Fibroblast of lung (primary cell): Measurements from ENCODE around the gene LOXHD1. TPM values are rescaled to one million over a fixed set of nuclear protein-coding genes. Genes with fewer than 3 reads are reported as not detected.

ENCODE experiments used
- DNase-seq, 2 donors: peaks; one replicate each; pipeline versions ENCODE4 v3.0.0 to v3.0.0-alpha.2; 2010; ENCODE audit warnings: low read depth in 2 of 2
- H2AFZ ChIP-seq: 2 replicates; pipeline ENCODE4 v1.5.1; 2012; ENCODE audit warnings: low read length, control low read depth, inconsistent platforms
- H3K27ac ChIP-seq: 2 replicates; pipeline ENCODE4 v1.5.1; 2011; ENCODE audit warnings: low read length, control low read depth; ENCODE audit not compliant: insufficient read depth
- H3K27me3 ChIP-seq: 2 replicates; pipeline ENCODE4 v1.5.1; 2011; ENCODE audit warnings: mild to moderate bottlenecking, low read length; ENCODE audit not compliant: control insufficient read depth, insufficient read depth
- H3K36me3 ChIP-seq: 2 replicates; pipeline ENCODE4 v1.5.1; 2011; ENCODE audit warnings: low read length; ENCODE audit not compliant: control insufficient read depth, insufficient read depth
- H3K4me1 ChIP-seq: 2 replicates; pipeline ENCODE4 v1.5.1; 2011; ENCODE audit warnings: low read length; ENCODE audit not compliant: control insufficient read depth, insufficient read depth; ENCODE audit errors: extremely low read depth
- H3K4me2 ChIP-seq: 2 replicates; pipeline ENCODE4 v1.5.1; 2011; ENCODE audit warnings: low read length, control low read depth; ENCODE audit not compliant: insufficient read depth; ENCODE audit errors: extremely low read depth
- H3K4me3 ChIP-seq, 4 experiments: fragments of 200-600 bp in 1 of 4; sonication (generic) in 1 of 4; replicated peaks in 1 of 4; 2 replicates each; pipeline ENCODE4 v1.5.1; 2011 to 2016; ENCODE audit warnings: low read length in 4 of 4, low read depth in 3 of 4, mild to moderate bottlenecking in 3 of 4, control low read depth in 2 of 4, inconsistent platforms in 1 of 4, mixed read lengths in 1 of 4; ENCODE audit not compliant: insufficient read depth in 1 of 4; ENCODE audit errors: control extremely low read depth in 1 of 4
- H3K79me2 ChIP-seq: 2 replicates; pipeline ENCODE4 v1.5.1; 2012; ENCODE audit warnings: mild to moderate bottlenecking, low read length, inconsistent platforms; ENCODE audit not compliant: control insufficient read depth, insufficient read depth
- H3K9ac ChIP-seq: 2 replicates; pipeline ENCODE4 v1.5.1; 2011; ENCODE audit warnings: mild to moderate bottlenecking, low read length, control low read depth; ENCODE audit not compliant: insufficient read depth
- H3K9me3 ChIP-seq: 2 replicates; pipeline ENCODE4 v1.5.1; 2012; ENCODE audit warnings: low read depth, low read length; ENCODE audit not compliant: control insufficient read depth, insufficient read depth
- H4K20me1 ChIP-seq: 2 replicates; pipeline ENCODE4 v1.5.1; 2011; ENCODE audit warnings: low read length; ENCODE audit not compliant: control insufficient read depth, insufficient read depth; ENCODE audit errors: extremely low read depth
- EZH2 ChIP-seq: IDR thresholded peaks from 2 replicates; pipeline ENCODE4 v1.5.1; 2012; ENCODE audit warnings: low read length, control low read depth, mild to moderate bottlenecking; ENCODE audit errors: missing control alignments
- polyA plus RNA-seq, 2 donors: library from polyadenylated mRNA; depleted of rRNA in 1 of 2; stranded (reverse) in 1 of 2; unstranded in 1 of 2; fragments of >200 nt; gene quantifications; 2 replicates each; pipeline ENCODE4 v1.2.1, GENCODE V29; 2011 to 2012; ENCODE audit warnings: missing spikeins in 1 of 2
- total RNA-seq: library from RNA; depleted of rRNA; stranded (reverse); fragments of >200 nt; gene quantifications from 2 replicates; pipeline ENCODE4 v1.2.1, GENCODE V29; 2014
- TF ChIP-seq, protein P1 (sequence below), 2 donors: IDR thresholded peaks in 1 of 2; conservative IDR thresholded peaks in 1 of 2; 1 replicate in 1 of 2; 2 replicates in 1 of 2; pipeline ENCODE4 v1.5.1; 2011 to 2012; ENCODE audit warnings: low read length in 2 of 2, control low read depth in 1 of 2, inconsistent platforms in 1 of 2, low read depth in 1 of 2, mild to moderate bottlenecking in 1 of 2

Gene LOXHD1
- total and polyA plus RNA-seq, 2 donors (not counting 1 experiment from before 2014, with no cell fraction given), result not detected

DNA sequence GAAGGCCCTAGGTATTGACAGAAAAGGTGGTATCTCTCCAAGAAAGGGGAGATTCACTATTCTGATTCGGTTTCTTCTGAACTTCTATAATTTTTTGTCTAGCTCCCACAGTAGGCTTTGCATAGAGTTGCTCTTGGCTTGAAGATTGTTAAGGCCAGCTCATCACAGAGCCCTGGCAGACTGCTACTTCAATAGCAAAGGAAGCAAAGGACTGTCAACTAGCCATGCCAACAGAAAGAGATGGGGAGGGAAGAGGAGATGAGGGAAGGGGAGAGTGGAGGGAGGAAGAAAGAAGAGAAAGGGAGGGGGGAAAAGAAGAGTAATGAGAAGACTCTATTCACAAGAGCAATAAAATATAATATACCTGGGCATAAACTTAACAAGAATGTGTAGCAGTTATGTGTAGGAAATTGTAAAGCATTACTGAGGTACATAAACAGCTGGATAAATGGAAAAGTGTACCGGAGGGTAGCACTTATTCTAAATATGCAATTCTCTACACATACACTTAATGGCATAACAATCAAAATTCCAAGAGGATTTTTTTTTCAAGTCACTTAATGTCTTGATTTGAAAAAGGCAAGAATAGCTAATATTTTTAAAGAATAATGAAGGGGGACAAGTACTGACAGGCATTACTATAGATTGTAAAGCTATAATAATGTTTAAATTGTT, 102.5 kb downstream of the LOXHD1 start:
- no peak for DNase-seq
- no peaks in the 10 kb centered on the region for H3K9me3 ChIP-seq
- no peaks in the 10 kb centered on the region for H3K36me3 ChIP-seq
- no peak for TF ChIP-seq EZH2
- TF ChIP-seq, protein P1, sequence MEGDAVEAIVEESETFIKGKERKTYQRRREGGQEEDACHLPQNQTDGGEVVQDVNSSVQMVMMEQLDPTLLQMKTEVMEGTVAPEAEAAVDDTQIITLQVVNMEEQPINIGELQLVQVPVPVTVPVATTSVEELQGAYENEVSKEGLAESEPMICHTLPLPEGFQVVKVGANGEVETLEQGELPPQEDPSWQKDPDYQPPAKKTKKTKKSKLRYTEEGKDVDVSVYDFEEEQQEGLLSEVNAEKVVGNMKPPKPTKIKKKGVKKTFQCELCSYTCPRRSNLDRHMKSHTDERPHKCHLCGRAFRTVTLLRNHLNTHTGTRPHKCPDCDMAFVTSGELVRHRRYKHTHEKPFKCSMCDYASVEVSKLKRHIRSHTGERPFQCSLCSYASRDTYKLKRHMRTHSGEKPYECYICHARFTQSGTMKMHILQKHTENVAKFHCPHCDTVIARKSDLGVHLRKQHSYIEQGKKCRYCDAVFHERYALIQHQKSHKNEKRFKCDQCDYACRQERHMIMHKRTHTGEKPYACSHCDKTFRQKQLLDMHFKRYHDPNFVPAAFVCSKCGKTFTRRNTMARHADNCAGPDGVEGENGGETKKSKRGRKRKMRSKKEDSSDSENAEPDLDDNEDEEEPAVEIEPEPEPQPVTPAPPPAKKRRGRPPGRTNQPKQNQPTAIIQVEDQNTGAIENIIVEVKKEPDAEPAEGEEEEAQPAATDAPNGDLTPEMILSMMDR (conservative IDR thresholded peaks at IDR 0.05 in 1 of 2, IDR thresholded peaks at IDR 0.05 in 1 of 2; ENCODE audit: low read depth in 1 of 2, low read length in 2 of 2), result no peak
- no peaks in the 10 kb centered on the region for H3K79me2 ChIP-seq
- no peak overlapping the region for H3K4me2 ChIP-seq
- H2AFZ ChIP-seq, result no peak overlapping the region
- no peaks in the 10 kb centered on the region for H3K27me3 ChIP-seq
- H3K27ac ChIP-seq, result no peak overlapping the region
- no peak overlapping the region for H3K9ac ChIP-seq
- H3K4me1 ChIP-seq, result no peaks in the 10 kb centered on the region
- H4K20me1 ChIP-seq, result no peaks in the 10 kb centered on the region
- no peak overlapping the region for H3K4me3 ChIP-seq

DNA sequence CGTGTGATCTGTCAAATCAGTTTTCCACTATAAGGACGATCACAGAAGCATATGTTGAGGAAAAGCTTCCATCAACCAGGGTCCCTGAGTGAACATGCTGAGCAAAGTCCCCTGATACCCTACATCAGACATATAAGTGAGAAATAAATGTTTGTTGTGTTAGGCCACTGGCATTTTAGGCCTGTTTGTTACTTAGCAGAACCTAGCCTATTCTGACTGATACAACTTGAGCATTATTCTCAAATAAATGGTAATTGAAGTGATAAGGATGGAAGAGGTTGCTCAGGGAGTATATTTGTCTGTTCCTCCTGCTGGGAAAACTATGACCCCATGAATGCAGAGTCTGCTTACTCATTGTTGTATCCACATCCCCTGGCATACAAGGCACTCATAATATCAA, 106.4 kb downstream of the LOXHD1 start:
- Histone ChIP-seq H3K9ac (no peak overlapping the region), H3K4me1 (no peaks in the 10 kb centered on the region), H3K27me3 (no peaks in the 10 kb centered on the region), H3K9me3 (no peaks in the 10 kb centered on the region), H3K4me2 (no peak overlapping the region), H3K4me3 (no peak overlapping the region), H3K79me2 (no peaks in the 10 kb centered on the region), H3K36me3 (no peaks in the 10 kb centered on the region), H4K20me1 (no peaks in the 10 kb centered on the region), H3K27ac (no peak overlapping the region), H2AFZ (no peak overlapping the region)
- TF ChIP-seq, protein P1 (conservative IDR thresholded peaks at IDR 0.05 in 1 of 2, IDR thresholded peaks at IDR 0.05 in 1 of 2; ENCODE audit: low read depth in 1 of 2, low read length in 2 of 2), result no peak
- TF ChIP-seq EZH2, result no peak
- DNase-seq, result no peak

GRCh38 chr18:46547520-46547919, 109.5 kb downstream of the LOXHD1 start:
- no peak for DNase-seq

More at GRCh38 chr18:46547520-46547919, 109.5 kb downstream of the LOXHD1 start:
- H3K36me3 ChIP-seq, result no peaks in the 10 kb centered on the region
- H3K4me1 ChIP-seq, result no peaks in the 10 kb centered on the region
- no peaks in the 10 kb centered on the region for H3K9me3 ChIP-seq
- H3K79me2 ChIP-seq, result no peaks in the 10 kb centered on the region
- no peaks in the 10 kb centered on the region for H4K20me1 ChIP-seq
- no peak overlapping the region for H3K4me2 ChIP-seq
- H2AFZ ChIP-seq, result no peak overlapping the region
- H3K27ac ChIP-seq, result no peak overlapping the region
- H3K9ac ChIP-seq, result no peak overlapping the region
- no peak overlapping the region for H3K4me3 ChIP-seq
- no peaks in the 10 kb centered on the region for H3K27me3 ChIP-seq
- TF ChIP-seq EZH2, result no peak
- TF ChIP-seq, protein P1 (conservative IDR thresholded peaks at IDR 0.05 in 1 of 2, IDR thresholded peaks at IDR 0.05 in 1 of 2; ENCODE audit: low read depth in 1 of 2, low read length in 2 of 2), result no peak
